KMS-11 (cell line): ENCODE measurements around the gene LTBR.

ENCODE experiments used
- H2AFZ ChIP-seq: fragments of 200-600 bp; sonication (generic); 2 replicates; pipeline ENCODE4 v1.6.1; 2016; ENCODE audit warnings: antibody characterized with exemption, mixed run types, low read depth
- H3K27ac ChIP-seq: fragments of 200-600 bp; sonication (generic); 2 replicates; pipeline ENCODE4 v1.6.1; 2016; ENCODE audit warnings: mild to moderate bottlenecking, mixed run types
- H3K27me3 ChIP-seq: fragments of 200-600 bp; sonication (generic); 2 replicates; pipeline ENCODE4 v1.6.1; 2017; ENCODE audit warnings: mild to moderate bottlenecking, low read depth, mixed run types, moderate library complexity; ENCODE audit not compliant: insufficient read depth
- H3K36me3 ChIP-seq: fragments of 200-600 bp; sonication (generic); 2 replicates; pipeline ENCODE4 v1.6.1; 2017; ENCODE audit warnings: mild to moderate bottlenecking, mixed run types; ENCODE audit not compliant: insufficient read depth
- H3K4me1 ChIP-seq: fragments of 200-600 bp; sonication (generic); 2 replicates; pipeline ENCODE4 v1.6.1; 2016; ENCODE audit warnings: mild to moderate bottlenecking, low read depth, mixed run types; ENCODE audit not compliant: poor library complexity, severe bottlenecking
- H3K4me2 ChIP-seq: fragments of 200-600 bp; sonication (generic); 2 replicates; pipeline ENCODE4 v1.7.0; 2016; ENCODE audit warnings: mild to moderate bottlenecking, mixed run types
- H3K4me3 ChIP-seq: fragments of 200-600 bp; sonication (generic); IDR thresholded peaks from 2 replicates; pipeline ENCODE4 v1.6.1; 2017; ENCODE audit warnings: low read depth, low read length, mixed read lengths; ENCODE audit not compliant: insufficient read depth
- H3K79me2 ChIP-seq: fragments of 200-600 bp; sonication (generic); 2 replicates; pipeline ENCODE4 v1.6.1; 2016; ENCODE audit warnings: low read depth, mixed run types; ENCODE audit not compliant: insufficient read depth
- H3K9ac ChIP-seq: fragments of 200-600 bp; sonication (generic); 2 replicates; pipeline ENCODE4 v1.6.1; 2016; ENCODE audit warnings: mild to moderate bottlenecking, mixed run types
- H4K20me1 ChIP-seq: fragments of 200-600 bp; sonication (generic); 2 replicates; pipeline ENCODE4 v1.6.1; 2016; ENCODE audit warnings: mild to moderate bottlenecking, mixed run types; ENCODE audit not compliant: insufficient read depth
- TF ChIP-seq, protein P1 (sequence below): fragments of 200-600 bp; sonication (generic); conservative IDR thresholded peaks from 2 replicates; pipeline ENCODE4 v1.6.1; 2017; ENCODE audit warnings: low read depth, mild to moderate bottlenecking, antibody characterized with exemption, low read length, moderate library complexity, mixed read lengths

Gene LTBR

GRCh38 chr12:6386491-6386890 is 2.5 kb downstream of the LTBR start:
- peaks cover 8% of the 10 kb centered on the region for H3K27me3 ChIP-seq
- H4K20me1 ChIP-seq: no peaks in the 10 kb centered on the region
- H3K4me2 ChIP-seq: no peak overlapping the region
- no peaks in the 10 kb centered on the region for H3K79me2 ChIP-seq
- H3K9ac ChIP-seq: no peak overlapping the region
- no peak overlapping the region for H2AFZ ChIP-seq
- no peaks in the 10 kb centered on the region for H3K4me1 ChIP-seq
- no peak overlapping the region for H3K27ac ChIP-seq
- no peaks in the 10 kb centered on the region for H3K36me3 ChIP-seq
- TF ChIP-seq, protein P1, sequence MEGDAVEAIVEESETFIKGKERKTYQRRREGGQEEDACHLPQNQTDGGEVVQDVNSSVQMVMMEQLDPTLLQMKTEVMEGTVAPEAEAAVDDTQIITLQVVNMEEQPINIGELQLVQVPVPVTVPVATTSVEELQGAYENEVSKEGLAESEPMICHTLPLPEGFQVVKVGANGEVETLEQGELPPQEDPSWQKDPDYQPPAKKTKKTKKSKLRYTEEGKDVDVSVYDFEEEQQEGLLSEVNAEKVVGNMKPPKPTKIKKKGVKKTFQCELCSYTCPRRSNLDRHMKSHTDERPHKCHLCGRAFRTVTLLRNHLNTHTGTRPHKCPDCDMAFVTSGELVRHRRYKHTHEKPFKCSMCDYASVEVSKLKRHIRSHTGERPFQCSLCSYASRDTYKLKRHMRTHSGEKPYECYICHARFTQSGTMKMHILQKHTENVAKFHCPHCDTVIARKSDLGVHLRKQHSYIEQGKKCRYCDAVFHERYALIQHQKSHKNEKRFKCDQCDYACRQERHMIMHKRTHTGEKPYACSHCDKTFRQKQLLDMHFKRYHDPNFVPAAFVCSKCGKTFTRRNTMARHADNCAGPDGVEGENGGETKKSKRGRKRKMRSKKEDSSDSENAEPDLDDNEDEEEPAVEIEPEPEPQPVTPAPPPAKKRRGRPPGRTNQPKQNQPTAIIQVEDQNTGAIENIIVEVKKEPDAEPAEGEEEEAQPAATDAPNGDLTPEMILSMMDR: no peak
- H3K4me3 ChIP-seq: no peak overlapping the region

- no peak overlapping the region for H3K4me3 ChIP-seq
- no peaks in the 10 kb centered on the region for H3K36me3 ChIP-seq
- 0 out of 2 replicates have a peak, but pooled peaks cover 3% of the 10 kb centered on the region for H3K27me3 ChIP-seq
- H3K79me2 ChIP-seq: no peaks in the 10 kb centered on the region
- no peaks in the 10 kb centered on the region for H4K20me1 ChIP-seq
- H3K4me2 ChIP-seq: no peak overlapping the region
- no peaks in the 10 kb centered on the region for H3K4me1 ChIP-seq
- H3K27ac ChIP-seq: no peak overlapping the region
- H3K9ac ChIP-seq: no peak overlapping the region
- TF ChIP-seq, protein P1: no peak
- no peak overlapping the region for H2AFZ ChIP-seq
Measured at GRCh38 chr12:6387541-6387940, 3.6 kb downstream of the LTBR start.

DNA sequence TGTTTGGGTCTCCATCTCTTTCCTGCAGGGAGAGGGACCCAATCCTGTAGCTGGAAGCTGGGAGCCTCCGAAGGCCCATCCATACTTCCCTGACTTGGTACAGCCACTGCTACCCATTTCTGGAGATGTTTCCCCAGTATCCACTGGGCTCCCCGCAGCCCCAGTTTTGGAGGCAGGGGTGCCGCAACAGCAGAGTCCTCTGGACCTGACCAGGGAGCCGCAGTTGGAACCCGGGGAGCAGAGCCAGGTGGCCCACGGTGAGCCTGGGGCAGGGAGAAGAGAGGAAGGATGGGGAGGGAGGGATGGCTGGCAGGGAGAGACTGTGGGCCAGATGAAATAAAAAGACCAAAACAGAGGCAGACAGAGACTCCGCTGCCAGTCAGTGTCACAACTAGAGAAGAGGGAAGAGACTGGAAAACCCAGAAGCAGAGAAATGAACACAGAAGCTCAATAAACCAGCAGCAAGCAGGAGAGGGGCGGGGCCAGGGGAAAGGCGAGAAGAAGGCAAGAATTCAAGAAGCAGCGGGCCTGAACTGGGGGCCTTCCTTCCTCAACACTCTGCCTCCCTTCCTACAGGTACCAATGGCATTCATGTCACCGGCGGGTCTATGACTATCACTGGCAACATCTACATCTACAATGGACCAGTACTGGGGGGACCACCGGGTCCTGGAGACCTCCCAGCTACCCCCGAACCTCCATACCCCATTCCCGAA is 6.3 kb downstream of the LTBR start:
- no peak overlapping the region for H2AFZ ChIP-seq
- TF ChIP-seq, protein P1: no peak
- H3K27me3 ChIP-seq: no peaks in the 10 kb centered on the region
- H3K27ac ChIP-seq: no peak overlapping the region
- H3K4me1 ChIP-seq: no peaks in the 10 kb centered on the region
- no peaks in the 10 kb centered on the region for H3K36me3 ChIP-seq
- no peak overlapping the region for H3K9ac ChIP-seq
- no peaks in the 10 kb centered on the region for H4K20me1 ChIP-seq
- no peak overlapping the region for H3K4me2 ChIP-seq
- H3K4me3 ChIP-seq: no peak overlapping the region
- no peaks in the 10 kb centered on the region for H3K79me2 ChIP-seq

GRCh38 chr12:6391013-6391412 is 7.1 kb downstream of the LTBR start:
- Histone ChIP-seq H3K9ac (no peak overlapping the region), H3K27me3 (no peaks in the 10 kb centered on the region), H4K20me1 (no peaks in the 10 kb centered on the region), H2AFZ (no peak overlapping the region), H3K36me3 (no peaks in the 10 kb centered on the region), H3K79me2 (no peaks in the 10 kb centered on the region), H3K27ac (no peak overlapping the region), H3K4me3 (no peak overlapping the region), H3K4me1 (no peaks in the 10 kb centered on the region), H3K4me2 (no peak overlapping the region)
- TF ChIP-seq, protein P1: no peak
